GM21381 (cell line): ENCODE results near the gene KRTAP5-6.
"Not testable (repeated sequence)": the region's sequence is repeated elsewhere in the genome, so short reads cannot be mapped to it uniquely, and the experiment has no call there.

Source experiments
- ATAC-seq: cut with Tn5 transposase; IDR thresholded peaks from one replicate; pipeline ENCODE4 v1.9.1; 2021; ENCODE audit warnings: mild to moderate bottlenecking, moderate library complexity; ENCODE audit not compliant: unreplicated experiment

The KRTAP5-6 gene

DNA sequence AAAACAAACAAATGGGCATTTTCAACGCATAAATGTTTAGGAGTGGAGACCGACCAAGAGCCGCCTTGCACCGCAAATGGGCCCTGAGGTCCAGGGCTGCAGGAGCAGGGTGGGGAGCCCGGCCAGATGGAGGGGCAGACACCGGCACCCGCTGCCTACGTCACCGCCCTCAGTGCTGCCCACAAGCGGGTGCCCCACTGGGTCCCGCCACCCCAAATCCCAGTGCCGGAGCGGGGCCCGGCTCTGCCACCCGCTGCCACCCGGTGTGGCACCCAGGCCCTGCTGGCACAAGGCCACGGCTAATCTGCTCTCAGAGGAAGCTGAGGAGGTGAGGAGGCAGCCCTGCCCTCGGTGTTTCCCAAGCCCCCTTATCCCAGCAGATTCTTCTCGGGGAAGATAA, 13.8 kb upstream of the KRTAP5-6 start:
- ATAC-seq, result not testable (repeated sequence)

DNA sequence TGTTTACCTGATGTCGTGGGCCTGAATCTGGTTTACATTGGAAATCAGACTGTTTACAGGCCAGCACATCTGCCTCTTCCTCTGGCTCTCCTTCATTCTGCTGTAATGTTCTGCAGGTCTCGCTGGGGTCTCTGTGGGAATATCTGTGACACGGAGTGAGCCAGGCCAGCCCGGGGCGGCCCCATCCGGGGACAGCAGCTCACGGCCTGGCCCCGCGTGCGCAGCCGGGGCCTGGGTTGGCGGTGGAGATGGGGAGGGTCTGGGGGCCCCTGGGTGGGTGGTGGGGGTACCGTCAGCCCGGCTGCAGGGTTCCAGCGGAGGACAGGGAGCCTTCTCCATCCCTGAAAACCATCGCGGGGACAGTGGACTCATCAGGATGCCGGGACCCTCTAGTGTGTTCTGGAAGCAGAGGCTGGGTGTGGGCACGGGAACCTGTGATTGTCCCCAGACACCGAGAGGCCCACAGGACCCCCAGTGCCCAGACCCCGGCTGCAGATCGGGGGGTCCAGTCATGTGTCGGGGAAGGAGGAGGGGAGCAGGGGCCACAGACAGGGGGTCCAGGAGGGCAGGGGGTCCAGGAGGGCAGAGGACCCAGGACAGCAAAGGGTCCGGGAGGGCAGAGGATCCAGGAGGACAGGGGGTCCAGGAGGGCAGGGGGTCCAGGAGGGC, 13.0 kb upstream of the KRTAP5-6 start:
- ATAC-seq, result not testable (repeated sequence)

DNA sequence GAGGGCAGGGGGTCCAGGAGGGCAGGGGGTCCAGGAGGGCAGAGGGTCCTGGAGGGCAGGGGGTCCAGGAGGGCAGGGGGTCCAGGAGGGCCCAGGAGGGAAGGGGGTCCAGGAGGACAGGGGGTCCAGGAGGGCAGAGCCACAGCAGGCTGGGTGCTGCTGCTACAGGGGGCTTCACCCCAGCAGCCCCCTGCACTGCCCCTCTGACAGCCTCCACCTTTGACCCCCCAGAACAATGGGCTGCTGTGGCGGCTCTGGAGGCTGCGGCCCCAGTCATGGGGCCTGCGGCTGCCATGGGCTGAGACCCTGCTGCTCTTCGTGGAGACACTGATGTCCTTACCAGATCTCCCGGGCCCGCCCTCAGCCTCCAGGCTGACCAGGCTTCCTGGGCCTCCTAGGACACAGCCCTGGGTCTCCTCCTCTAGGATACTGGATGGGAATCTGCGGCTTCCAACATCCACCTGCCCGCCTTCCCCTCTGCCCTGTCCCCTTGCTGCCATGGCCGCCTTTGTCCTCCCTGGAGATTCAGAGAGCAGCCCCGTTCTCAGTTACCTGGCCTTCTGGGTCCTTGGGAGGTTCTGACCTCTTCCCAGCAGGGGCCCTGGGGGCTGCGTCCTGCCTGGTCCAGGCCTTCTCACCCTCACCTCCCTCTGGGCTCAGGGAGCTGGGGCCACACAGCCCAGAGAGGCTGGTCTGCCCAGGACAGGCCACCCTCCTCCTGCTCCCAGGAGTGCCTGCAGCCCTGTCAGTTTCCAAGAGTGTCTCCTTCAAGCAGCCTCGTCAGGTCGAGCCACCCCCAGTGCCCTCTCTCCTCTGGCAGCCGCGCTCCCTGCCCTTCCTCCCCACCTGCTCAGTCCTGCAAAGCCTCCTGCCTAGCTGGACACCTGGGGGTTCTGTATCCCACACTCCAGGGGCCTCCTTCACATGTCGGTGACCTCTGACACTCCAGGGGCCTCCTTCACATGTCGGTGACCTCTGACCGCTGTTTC, 11.8 kb upstream of the KRTAP5-6 start:
- ATAC-seq, result not testable (repeated sequence)

DNA sequence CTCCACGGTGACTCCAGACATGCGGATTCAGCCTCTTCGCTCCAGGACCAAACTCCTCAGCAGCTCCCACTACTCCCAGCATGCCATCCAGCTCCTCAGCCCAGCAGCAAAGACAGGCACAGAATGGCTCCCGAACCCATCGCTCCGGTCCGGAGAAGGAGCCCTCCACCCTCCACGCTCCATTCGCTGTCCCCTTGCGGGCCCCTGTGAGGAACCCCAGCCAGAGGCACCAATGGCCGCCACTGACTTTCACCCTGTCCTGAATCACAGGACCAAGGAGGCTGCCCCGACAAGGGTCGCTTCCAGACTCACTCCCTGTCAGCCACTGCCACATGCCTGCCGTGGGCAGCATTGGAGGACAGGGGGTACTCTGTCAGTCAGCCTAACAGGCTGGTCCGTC, 10.8 kb upstream of the KRTAP5-6 start:
- not testable (repeated sequence) for ATAC-seq

DNA sequence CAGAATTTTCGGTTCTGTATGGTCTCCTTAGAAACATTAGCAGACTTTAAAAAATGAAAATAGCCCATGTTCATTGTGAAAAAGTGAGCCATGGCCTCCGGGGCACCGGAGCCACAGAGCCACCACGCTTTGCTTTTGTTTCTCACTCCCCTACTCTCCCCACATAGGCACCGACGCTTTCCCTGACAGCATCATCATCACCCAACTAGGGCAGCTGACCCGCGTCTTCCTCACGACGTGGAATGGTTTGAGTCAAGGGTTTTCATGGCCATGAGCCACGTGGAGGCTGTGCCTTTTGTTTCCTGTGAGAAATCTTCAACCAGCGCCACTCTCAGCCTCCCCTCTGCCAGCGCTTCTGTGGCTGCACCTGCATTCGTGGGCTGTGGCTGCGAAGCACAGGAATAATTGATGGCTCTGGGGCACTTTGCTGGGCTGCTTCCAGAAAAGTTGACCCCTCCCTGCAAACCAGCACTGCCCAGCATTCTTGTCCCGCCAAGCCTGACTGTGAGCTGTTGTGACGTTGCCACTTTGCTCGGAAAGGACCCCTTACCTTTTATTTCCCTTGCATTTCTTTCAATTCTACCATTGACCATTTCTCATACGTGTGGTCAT, 8.6 kb upstream of the KRTAP5-6 start:
- ATAC-seq, result not testable (repeated sequence)

DNA sequence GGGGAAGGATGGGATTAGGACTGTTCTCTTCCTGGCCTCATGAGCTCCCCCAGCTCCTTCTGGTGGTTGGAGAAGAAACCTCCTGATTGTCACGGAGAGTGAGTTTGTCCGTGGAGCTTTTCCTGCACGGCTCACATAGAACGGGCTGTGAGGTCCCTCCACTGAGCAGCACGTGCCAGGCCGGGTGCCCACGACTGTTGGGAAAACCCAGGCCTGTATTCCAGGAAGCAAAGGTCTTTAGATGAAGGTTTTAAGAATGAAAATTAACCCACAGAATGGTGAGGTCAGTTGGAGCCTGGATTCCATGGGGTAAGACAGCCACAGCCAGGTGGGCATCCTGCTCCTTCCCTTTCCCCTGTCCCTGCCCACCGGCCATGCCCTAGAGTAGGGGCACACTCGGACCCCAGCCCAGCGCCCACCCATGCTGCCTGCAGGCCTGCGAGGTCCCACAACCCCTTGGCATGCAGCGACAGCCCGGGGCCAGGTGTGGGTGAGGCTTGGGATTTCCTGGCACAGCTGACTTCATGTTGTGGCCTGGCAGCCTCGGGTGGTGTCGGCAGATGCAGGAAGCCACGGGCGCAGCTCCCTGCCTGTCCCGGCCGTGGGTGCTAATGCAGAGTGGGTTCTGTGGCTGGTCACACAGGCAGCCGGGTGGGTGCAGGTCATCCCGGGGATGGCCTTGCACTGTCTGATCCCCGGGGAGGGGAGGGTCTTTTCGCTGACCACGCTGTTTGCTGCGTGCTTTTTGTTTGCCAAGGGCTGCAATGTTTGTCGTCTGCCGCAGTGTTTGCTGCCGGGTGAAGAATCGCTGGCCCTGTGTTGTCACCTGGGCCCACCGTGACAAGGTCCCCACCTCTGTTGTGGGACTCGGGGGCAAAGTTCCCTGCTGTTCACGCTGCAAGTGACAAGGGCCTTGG, 7.5 kb upstream of the KRTAP5-6 start:
- not testable (repeated sequence) for ATAC-seq

DNA sequence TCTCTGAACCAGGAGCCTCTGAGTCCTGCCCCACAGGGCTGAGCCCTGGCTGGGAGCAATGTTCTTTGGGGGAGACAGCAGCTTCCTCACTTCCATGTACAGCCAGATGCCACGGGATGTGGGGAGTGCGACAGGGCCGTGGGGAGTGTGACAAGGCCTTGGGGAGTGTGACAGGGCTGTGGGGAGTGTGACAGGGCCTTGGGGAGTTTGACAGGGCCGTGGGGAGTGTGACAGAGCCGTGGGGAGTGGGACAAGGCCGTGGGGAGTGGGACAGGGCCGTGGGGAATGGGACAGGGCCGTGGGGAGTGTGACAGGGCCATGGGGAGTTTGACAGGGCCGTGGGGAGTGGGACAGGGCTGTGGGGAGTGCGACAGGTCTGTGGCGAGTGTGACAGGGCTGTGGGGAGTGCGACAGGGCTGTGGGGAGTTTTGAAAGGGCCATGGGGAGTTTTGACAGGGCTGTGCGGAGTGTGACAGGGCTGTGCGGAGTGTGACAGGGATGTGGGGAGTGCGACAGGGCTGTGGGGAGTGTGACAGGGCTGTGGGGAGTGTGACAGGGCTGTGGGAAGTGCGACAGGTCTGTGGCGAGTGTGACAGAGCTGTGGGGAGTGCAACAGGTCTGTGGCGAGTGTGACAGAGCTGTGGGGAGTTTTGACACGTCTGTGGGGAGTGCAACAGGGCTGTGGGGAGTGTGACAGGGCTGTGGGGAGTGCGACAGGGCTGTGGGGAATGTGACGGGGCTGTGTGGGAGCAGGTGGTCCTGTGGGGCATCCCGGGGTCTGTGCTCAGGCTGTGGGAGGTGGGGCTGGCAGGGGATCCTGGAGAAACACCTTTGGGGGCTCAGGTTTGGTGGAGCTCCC, 6.6 kb upstream of the KRTAP5-6 start:
- no peak for ATAC-seq

DNA sequence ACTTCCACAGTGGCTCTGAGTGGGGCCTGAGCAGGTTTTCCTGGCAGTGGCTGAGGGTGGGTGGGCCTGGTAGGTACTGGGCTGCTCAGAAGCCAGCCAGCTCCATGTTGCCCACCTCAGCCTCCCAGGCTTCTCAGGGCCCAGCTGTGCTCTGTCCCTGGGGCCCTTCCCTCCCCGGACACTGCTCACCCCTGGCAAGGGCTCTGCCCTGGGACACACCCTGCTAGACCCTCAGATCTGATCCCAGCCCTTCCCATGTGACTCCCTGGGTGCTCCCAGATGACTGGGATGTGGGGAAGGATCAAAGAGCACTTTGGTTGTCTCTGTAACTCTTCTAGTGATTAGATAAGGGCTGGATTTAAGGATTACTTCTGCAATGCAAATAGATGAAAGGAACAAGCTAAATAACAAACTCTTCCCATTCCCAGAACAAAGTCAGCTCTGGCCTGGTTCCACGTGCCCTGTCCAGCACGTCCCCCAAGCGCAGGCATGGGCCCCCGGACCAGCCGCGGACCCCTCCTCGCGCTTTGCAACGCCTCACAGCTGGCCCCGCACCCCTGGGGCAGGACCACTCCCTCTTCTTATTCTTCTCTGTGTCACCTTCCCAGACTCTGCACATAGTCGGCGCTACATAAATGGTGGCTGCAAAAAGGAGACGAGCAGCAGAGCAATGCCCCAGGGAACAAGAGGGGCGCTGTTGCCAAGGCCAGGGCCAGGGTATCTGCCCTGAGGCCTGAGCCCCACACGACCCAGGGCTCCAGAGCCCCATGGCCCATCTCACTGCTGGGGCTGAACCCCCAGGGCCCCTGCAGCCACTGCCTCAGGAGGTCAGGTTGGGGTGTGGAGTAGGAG, 5.7 kb upstream of the KRTAP5-6 start:
- ATAC-seq, result no peak

DNA sequence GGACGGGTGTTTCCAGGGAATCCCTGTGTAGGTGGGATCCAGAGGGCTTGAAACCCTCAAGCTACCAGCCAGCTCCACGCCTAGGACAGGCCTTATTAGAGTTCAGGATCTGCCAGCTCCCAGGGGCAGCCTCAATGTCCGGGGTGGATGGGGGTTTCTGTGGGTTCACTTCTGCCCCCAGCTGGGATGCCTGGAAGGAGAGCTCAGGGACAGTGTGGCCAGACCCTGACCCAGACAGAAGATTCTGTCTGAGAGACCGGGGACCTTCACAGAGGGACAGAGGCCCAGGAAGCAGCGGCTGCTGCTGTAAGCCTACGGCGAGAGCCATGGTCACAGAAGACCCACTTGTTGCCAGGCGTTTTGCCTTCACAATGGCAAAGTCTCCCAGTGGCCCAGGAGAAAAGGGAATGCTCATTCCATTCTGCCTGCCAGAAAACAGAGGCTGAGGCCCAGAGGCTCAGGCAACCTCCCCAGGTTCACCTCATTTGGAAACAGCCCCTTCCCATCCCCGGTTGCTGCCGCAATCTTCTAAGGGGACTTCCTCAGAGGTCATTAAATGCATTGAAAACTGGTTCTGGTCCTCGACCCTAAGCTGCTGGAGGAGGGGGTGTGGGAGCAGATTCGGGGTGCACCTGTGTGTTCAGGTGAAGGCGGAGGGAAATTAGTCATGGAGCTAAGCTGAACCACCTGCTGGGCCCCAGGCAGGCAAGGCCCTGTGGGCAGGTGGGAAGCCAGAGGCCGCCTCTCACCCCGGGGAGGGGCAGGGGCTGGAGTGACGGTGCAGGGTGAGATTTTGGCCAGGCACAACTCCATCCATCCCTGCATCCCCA, 4.9 kb upstream of the KRTAP5-6 start:
- no peak for ATAC-seq

DNA sequence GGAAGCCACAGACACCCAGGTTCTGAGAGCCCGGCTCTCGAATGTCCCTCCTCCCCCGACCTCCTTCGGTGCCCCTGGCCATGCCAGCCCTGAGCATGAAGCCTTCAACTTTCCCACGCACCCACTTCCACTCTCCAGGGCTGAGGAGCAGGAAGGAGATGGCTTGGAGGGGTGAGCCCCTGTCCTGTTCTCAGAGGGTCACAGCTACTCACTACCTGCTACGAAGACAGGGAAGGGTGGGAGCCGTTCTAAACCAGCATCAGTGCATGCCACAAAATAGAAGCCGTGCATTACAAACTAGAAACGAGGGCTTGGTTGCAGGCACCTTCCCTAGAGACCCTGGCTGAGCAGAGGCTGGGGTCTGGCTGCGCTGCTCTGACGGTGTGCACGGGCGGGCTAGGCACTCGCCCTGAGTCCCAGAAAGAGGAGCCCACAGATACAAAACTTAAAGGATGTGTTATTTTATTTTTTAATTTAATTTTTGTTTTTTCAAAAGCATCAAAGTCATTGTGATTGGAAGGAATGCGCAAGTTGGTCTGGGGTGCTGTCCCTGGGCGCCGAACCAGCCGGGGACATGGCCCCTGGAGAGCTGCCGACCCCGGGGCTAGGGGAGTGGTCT, 4.2 kb upstream of the KRTAP5-6 start:
- no peak for ATAC-seq

DNA sequence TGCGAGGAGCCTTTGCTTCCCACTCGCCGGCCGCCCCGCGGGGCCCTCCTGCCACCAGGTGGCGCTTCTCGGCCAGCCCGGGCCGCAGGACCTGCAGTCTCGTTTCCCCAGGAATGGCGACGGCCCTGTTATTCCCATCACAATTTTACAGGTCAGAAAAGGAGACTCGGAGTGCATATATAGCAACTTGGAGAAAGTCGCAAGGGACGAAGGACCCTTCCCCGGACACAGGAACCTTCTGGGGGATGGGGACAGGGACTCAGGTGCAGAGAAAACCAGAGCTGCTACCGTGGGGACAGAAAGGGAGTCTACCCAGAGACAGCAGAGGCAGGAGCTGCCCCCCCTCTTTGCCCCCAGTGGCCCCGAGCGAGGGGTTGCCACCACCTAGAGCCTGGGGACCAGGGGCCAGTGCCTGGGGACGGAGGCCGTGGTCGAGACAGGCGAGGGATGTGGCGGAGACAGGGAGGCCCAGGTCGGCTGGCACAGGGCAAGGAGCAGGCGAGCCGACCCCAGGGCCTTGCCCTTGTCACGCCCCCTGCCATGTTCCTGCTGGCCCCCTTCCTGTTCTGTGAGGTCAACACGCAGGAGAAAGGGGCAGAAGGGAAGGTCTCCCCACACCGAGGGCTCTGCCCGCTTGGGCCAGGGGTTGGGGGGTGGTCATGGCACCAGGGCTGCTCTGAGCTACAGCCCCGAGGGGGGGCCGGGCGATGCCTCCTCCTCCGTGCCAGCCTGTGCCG, 3.5 kb upstream of the KRTAP5-6 start:
- ATAC-seq, result peak; percentile 62

DNA sequence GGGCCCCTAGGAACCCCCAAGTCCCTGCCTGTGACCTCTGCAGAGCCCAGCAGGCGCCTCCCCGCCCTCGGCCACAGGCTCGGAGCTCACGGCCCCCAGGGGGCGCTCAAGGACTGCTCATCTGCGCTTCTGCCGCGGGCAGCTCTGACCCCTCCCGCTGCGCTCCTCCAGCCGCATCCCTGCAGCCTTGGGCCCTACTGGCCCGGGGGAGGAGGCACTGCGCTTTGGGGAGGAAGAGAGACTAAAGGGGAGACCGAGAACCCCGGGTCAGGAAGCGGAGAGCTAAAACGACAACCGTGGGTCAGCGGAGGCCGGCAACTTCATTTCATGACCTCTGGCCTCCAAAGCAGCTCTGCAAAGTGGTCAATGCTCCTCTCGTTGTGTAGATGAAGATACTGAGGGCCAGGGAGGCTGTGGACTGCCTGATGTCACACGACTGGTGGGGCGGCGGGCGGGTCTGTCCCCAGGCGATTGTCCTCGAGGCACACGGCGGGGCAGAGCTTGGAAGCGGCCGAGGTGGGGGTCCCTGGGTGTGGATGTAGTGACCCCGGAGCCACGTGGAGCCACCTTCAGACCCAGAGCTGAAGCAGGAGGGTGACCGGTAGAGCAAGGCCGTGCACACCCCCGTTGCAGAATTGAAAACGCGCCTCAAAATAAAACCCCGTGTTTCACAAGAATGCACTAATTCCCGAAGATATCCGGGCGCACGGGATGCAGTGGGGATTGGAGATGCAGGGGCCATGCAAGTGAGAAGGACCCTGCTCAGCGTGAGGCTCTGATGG, 2.7 kb upstream of the KRTAP5-6 start:
- no peak for ATAC-seq

DNA sequence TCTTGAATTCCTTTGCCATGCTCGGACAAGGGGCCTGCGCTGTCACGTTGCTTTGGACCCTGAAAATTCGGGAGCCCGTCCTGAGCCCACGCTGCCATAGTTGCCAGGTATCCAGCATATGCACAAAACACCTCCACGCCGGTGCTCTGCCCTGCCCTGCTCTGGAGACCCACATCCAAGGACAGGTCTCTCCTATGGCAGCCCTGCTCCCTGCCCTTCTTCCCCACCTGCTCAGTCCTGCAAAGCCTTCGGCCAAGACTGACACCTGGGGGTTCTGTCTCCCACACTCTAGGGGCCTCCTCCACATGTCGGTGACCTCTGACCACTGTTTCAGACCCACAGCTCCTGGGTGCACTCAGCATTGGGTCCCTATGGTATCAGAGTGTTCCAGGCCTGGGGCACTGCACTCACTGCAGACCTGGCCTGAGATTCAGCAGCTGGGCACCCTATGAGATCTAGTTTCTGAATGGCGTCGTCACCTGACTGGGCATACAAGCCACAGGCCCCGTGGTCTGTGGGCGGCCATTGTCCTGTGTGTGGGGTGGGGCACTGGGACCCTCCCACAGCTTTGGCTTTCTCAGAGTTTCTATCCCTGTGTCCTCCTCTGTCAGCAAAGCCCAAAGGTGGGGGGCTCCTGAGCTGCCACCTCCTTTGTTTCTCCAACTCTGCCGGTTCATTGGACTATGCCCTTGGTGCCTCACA, 2.0 kb upstream of the KRTAP5-6 start:
- no peak for ATAC-seq

DNA sequence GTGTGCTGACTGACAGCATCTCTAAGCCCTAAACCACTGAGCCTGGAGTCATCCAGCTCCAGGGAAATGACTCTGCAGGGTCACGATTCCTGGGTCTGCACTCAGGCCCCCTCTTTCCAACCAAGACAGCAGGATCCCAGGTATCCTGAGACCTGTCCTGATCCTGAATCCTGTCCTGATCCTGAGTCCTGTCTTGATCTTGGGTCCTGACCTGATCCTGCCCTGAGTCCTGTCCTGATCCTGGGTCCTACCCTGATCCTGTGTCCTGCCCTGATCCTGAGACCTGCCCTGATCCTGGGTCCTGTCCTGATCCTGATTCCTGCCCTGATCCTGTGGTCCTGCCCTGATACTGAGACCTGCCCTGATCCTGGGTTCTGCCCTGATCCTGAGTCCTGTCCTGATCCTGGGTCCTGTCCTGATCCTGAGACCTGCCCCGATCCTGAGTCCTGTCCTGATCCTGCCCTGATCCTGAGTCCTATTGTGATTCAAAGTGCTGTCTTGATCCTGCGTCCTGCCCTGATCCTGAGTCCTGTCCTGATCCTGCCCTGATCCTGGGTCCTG, 1.4 kb upstream of the KRTAP5-6 start:
- no peak for ATAC-seq

DNA sequence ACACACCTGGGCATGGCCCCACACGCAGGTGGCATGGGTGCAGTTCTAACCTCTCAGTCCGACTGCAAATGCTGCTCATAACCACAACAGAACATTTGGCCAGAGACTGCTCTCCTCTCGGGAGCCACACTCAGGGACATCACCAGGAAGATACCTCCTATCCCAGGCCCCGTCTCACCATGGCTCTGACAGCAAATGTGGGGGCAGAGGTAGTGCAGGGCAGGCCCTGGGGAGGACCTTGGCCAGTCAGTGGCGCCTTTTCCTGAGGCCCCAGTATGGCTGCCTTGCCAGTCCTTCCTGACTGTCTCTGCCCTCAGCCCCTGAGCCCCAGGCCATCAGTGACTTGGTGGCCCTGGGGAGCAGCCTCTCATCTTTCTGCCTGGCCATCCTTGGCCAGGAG, 2.8 kb downstream of the KRTAP5-6 start:
- no peak for ATAC-seq
